ENCODE data around the gene OSBPL8.
A peak's percentile ranks its signal among the peaks of the same experiment; 100 is the strongest.
"Not testable (repeated sequence)": the region's sequence is repeated elsewhere in the genome, so short reads cannot be mapped to it uniquely, and the experiment has no call there.

The OSBPL8 gene

GRCh38 chr12:76486011-76486410, 73.6 kb downstream of the OSBPL8 start (continued):
- no peak for TF ChIP-seq PATZ1 (CRISPR knock-in tag; IDR thresholded peaks at IDR 0.05; ENCODE audit: borderline replicate concordance)
- no peak for TF ChIP-seq CSDC2 (CRISPR knock-in tag; IDR thresholded peaks at IDR 0.05)
- TF ChIP-seq CSRNP3 (CRISPR knock-in tag; IDR thresholded peaks at IDR 0.05) = no peak
- TF ChIP-seq ZFP3 (CRISPR knock-in tag; IDR thresholded peaks at IDR 0.05) = no peak

- ATAC-seq = no peak
- TF ChIP-seq GLIS3 (CRISPR knock-in tag; IDR thresholded peaks at IDR 0.05) (no peak), ISL1 (CRISPR knock-in tag; IDR thresholded peaks at IDR 0.05) (no peak), ZNF8 (CRISPR knock-in tag; IDR thresholded peaks at IDR 0.05) (no peak), ZC3H10 (CRISPR knock-in tag; IDR thresholded peaks at IDR 0.05) (no peak), ZNF565 (CRISPR knock-in tag; conservative IDR thresholded peaks at IDR 0.05; ENCODE audit: low read depth) (no peak), ZFP30 (CRISPR knock-in tag; IDR thresholded peaks at IDR 0.05) (no peak), POU6F1 (CRISPR knock-in tag; IDR thresholded peaks at IDR 0.05; ENCODE audit: borderline replicate concordance, low read depth) (no peak), RARB (CRISPR knock-in tag; IDR thresholded peaks at IDR 0.05) (no peak), BACH2 (CRISPR knock-in tag; IDR thresholded peaks at IDR 0.05; ENCODE audit: borderline replicate concordance) (no peak), CSDC2 (CRISPR knock-in tag; IDR thresholded peaks at IDR 0.05) (no peak), ESRRG (CRISPR knock-in tag; IDR thresholded peaks at IDR 0.05) (no peak)
Measured at GRCh38 chr12:76480796-76481195, 78.8 kb downstream of the OSBPL8 start.

GRCh38 chr12:76478045-76478444, 81.5 kb downstream of the OSBPL8 start:
- no peak for ATAC-seq
- no peak for TF ChIP-seq PPARA (CRISPR knock-in tag; IDR thresholded peaks at IDR 0.05; ENCODE audit: borderline replicate concordance)

- not testable (repeated sequence) for ATAC-seq
Measured at GRCh38 chr12:76472862-76473261, 86.7 kb downstream of the OSBPL8 start.

- no peak for ATAC-seq
- TF ChIP-seq OSR1 (CRISPR knock-in tag; IDR thresholded peaks at IDR 0.05) (no peak), BACH2 (CRISPR knock-in tag; IDR thresholded peaks at IDR 0.05; ENCODE audit: borderline replicate concordance) (no peak)
Measured at GRCh38 chr12:76471579-76471978, 88.0 kb downstream of the OSBPL8 start.

GRCh38 chr12:76470028-76470939, 89.3 kb downstream of the OSBPL8 start:
- peak; percentile 99 for ATAC-seq
- no peak for TF ChIP-seq BACH2 (CRISPR knock-in tag; IDR thresholded peaks at IDR 0.05; ENCODE audit: borderline replicate concordance)
- peak; percentile 75 for TF ChIP-seq ISL1 (CRISPR knock-in tag; IDR thresholded peaks at IDR 0.05)

- TF ChIP-seq GLIS3 (CRISPR knock-in tag; IDR thresholded peaks at IDR 0.05) (no peak), ZNF8 (CRISPR knock-in tag; IDR thresholded peaks at IDR 0.05) (no peak), SNAI2 (CRISPR knock-in tag; IDR thresholded peaks at IDR 0.05) (no peak), CSRNP3 (CRISPR knock-in tag; IDR thresholded peaks at IDR 0.05) (no peak), ISL1 (CRISPR knock-in tag; IDR thresholded peaks at IDR 0.05) (no peak), CSDC2 (CRISPR knock-in tag; IDR thresholded peaks at IDR 0.05) (no peak), POU6F1 (CRISPR knock-in tag; IDR thresholded peaks at IDR 0.05; ENCODE audit: borderline replicate concordance, low read depth) (no peak), ZFP30 (CRISPR knock-in tag; IDR thresholded peaks at IDR 0.05) (no peak), ZNF70 (CRISPR knock-in tag; IDR thresholded peaks at IDR 0.05) (no peak), ZC3H10 (CRISPR knock-in tag; IDR thresholded peaks at IDR 0.05) (no peak), ZNF565 (CRISPR knock-in tag; conservative IDR thresholded peaks at IDR 0.05; ENCODE audit: low read depth) (no peak), BACH2 (CRISPR knock-in tag; IDR thresholded peaks at IDR 0.05; ENCODE audit: borderline replicate concordance) (no peak)
- no peak for ATAC-seq
Measured at GRCh38 chr12:76464631-76465166, 94.9 kb downstream of the OSBPL8 start.
